ENCODE data around the gene ARHGAP24. TPM values are rescaled to one million over a fixed set of nuclear protein-coding genes. Genes with fewer than 3 reads are reported as not detected.

The ARHGAP24 gene
- polyA plus RNA-seq, 3 donors, result 12.5 to 32.0 (median 18.8) TPM

DNA sequence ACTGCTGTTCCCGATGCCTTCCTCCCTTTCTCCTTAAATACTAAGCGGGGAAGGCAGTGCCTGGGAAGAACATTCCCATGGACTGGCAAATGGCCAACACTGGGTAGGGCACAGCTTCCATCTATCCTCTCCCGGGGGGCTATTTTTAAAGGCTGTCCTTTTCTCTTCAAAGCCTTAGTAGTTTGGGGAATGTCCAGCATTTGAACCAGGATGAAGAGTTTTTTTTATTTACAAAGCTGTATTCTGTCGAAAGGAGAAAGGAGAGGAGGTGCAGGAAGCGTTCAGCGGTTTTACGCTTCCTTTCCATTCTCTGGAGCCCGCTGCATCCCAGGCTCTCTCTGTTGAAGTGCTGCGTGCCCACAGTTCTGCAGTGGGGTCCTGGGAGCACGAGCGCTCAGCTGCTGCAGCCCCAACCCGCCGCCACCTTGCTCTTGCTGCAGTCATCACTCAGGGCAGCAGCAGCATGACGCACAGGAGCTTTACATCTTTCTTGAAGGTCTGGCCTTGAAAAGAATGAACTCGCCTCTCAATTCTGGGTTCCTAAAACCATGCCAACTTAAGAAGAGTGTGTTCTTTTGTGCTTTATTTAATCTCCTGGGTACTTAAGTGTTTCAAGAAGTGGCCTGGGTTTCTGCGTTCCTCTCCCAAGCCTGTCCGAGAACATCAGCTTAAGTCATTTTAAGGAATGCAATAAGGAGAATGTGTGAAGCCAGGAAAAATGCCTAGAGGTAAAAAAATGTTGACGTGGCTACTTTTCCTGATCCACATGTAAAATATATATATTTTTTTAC is 457.7 kb downstream of the ARHGAP24 start:
- Histone ChIP-seq H3K27me3 (ENCODE audit: control insufficient read depth in 2 of 2, insufficient read depth in 2 of 2, low read length in 2 of 2) (peaks cover 0 to 4% of the 10 kb centered on the region in 2 donors), H3K27ac (ENCODE audit: low read depth in 1 of 2, low read length in 2 of 2) (no peak overlapping the region), H3K36me3 (replicated peaks in 1 of 2; ENCODE audit: control insufficient read depth in 1 of 2, insufficient read depth in 2 of 2, low read length in 2 of 2) (no peaks in the 10 kb centered on the region), H2AFZ (ENCODE audit: insufficient read depth, low read depth, low read length, poor library complexity, severe bottlenecking) (no peak overlapping the region), H3K4me2 (replicated peaks; ENCODE audit: extremely low read depth, low read length, poor library complexity, severe bottlenecking) (no peak overlapping the region), H3K9me3 (replicated peaks in 1 of 2; ENCODE audit: control insufficient read depth in 1 of 2, insufficient read depth in 1 of 2, low read length in 2 of 2) (no peaks in the 10 kb centered on the region), H3K4me1 (ENCODE audit: control insufficient read depth in 1 of 2, insufficient read depth in 2 of 2, low read length in 2 of 2) (peaks cover 32 to 35% of the 10 kb centered on the region in 2 donors), H3K9ac (ENCODE audit: insufficient read depth, low read length, poor library complexity, severe bottlenecking) (no peak overlapping the region), H3K79me2 (ENCODE audit: insufficient read depth, low read length) (no peaks in the 10 kb centered on the region), H3K4me3 (replicated peaks in 1 of 3; ENCODE audit: low read depth in 2 of 3, low read length in 3 of 3) (no peak overlapping the region), H4K20me1 (ENCODE audit: insufficient read depth, low read length) (peaks cover 64% of the 10 kb centered on the region)
- intact Hi-C loops (cut with micrococcal nuclease), result no loop called here
- Mint-ChIP-seq H3K9me3 (peaks cover 0 to 4% (median 0%) of the 10 kb centered on the region in 7 donors), H3K36me3 (peaks cover 4 to 7% of the 10 kb centered on the region in 2 donors), H3K4me3 (no peak overlapping the region), H3K27me3 (ENCODE audit: low read depth in 3 of 3) (peaks cover 8 to 14% (median 13%) of the 10 kb centered on the region in 3 donors), H3K27ac (no peak overlapping the region), H3K4me1 (peaks cover 42% of the 10 kb centered on the region)
- TF ChIP-seq, protein P1, sequence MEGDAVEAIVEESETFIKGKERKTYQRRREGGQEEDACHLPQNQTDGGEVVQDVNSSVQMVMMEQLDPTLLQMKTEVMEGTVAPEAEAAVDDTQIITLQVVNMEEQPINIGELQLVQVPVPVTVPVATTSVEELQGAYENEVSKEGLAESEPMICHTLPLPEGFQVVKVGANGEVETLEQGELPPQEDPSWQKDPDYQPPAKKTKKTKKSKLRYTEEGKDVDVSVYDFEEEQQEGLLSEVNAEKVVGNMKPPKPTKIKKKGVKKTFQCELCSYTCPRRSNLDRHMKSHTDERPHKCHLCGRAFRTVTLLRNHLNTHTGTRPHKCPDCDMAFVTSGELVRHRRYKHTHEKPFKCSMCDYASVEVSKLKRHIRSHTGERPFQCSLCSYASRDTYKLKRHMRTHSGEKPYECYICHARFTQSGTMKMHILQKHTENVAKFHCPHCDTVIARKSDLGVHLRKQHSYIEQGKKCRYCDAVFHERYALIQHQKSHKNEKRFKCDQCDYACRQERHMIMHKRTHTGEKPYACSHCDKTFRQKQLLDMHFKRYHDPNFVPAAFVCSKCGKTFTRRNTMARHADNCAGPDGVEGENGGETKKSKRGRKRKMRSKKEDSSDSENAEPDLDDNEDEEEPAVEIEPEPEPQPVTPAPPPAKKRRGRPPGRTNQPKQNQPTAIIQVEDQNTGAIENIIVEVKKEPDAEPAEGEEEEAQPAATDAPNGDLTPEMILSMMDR (IDR thresholded peaks at IDR 0.05), result no peak
- WGBS (ENCODE audit: insufficient coverage), result 11% methylated on average over 13 of the region's 18 CpGs
- DNase-seq, result no peak

DNA sequence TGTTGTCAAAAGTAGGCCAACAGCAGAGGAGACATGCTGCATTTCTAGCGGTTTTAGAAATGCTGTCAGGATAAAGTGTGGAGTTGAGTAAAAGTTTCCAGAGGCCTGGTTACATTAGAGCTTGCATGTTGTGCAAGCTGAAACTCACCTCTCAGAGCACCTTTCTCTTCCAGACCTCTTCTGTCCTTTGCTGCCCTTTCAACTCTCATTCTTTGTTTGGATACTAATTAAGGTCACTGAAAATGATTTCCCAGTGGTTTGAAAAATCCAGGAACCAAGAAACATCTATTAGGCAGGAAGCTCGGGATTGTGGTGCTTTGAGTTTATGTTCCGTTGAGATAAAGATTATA is 458.3 kb downstream of the ARHGAP24 start:
- Histone ChIP-seq H3K4me1 (ENCODE audit: control insufficient read depth in 1 of 2, insufficient read depth in 2 of 2, low read length in 2 of 2) (peaks cover 28 to 29% of the 10 kb centered on the region in 2 donors), H3K9me3 (replicated peaks in 1 of 2; ENCODE audit: control insufficient read depth in 1 of 2, insufficient read depth in 1 of 2, low read length in 2 of 2) (no peaks in the 10 kb centered on the region), H3K36me3 (replicated peaks in 1 of 2; ENCODE audit: control insufficient read depth in 1 of 2, insufficient read depth in 2 of 2, low read length in 2 of 2) (no peaks in the 10 kb centered on the region), H4K20me1 (ENCODE audit: insufficient read depth, low read length) (peaks cover 61% of the 10 kb centered on the region), H3K9ac (ENCODE audit: insufficient read depth, low read length, poor library complexity, severe bottlenecking) (no peak overlapping the region), H3K79me2 (ENCODE audit: insufficient read depth, low read length) (no peaks in the 10 kb centered on the region), H2AFZ (ENCODE audit: insufficient read depth, low read depth, low read length, poor library complexity, severe bottlenecking) (no peak overlapping the region), H3K27me3 (ENCODE audit: control insufficient read depth in 2 of 2, insufficient read depth in 2 of 2, low read length in 2 of 2) (peaks cover 0 to 4% of the 10 kb centered on the region in 2 donors), H3K4me2 (replicated peaks; ENCODE audit: extremely low read depth, low read length, poor library complexity, severe bottlenecking) (no peak overlapping the region), H3K27ac (ENCODE audit: low read depth in 1 of 2, low read length in 2 of 2) (no peak overlapping the region), H3K4me3 (replicated peaks in 1 of 3; ENCODE audit: low read depth in 2 of 3, low read length in 3 of 3) (no peak overlapping the region)
- H3K9me3 Mint-ChIP-seq, result peaks cover 0 to 4% (median 0%) of the 10 kb centered on the region in 7 donors
- TF ChIP-seq, protein P1 (IDR thresholded peaks at IDR 0.05), result no peak
- intact Hi-C loops (cut with micrococcal nuclease), result no loop called here
- no peak overlapping the region for H3K4me3 Mint-ChIP-seq
- peaks cover 4 to 7% of the 10 kb centered on the region in 2 donors for H3K36me3 Mint-ChIP-seq
- H3K27me3 Mint-ChIP-seq (ENCODE audit: low read depth in 3 of 3), result peaks cover 7 to 14% (median 13%) of the 10 kb centered on the region in 3 donors
- WGBS (ENCODE audit: insufficient coverage), result 100% methylated on average over 1 of the region's 3 CpGs
- no peak for DNase-seq
- H3K4me1 Mint-ChIP-seq, result peaks cover 37% of the 10 kb centered on the region
- no peak overlapping the region for H3K27ac Mint-ChIP-seq

All from CD14-positive monocyte (primary cell).